ENCODE measurements around the gene PHLDB1. TPM values are rescaled to one million over a fixed set of nuclear protein-coding genes. Genes with fewer than 3 reads are reported as not detected.

The PHLDB1 gene
- total and polyA plus RNA-seq, 3 experiments from 2014 or later = 0.82 to 2.4 (median 1.9) TPM

DNA sequence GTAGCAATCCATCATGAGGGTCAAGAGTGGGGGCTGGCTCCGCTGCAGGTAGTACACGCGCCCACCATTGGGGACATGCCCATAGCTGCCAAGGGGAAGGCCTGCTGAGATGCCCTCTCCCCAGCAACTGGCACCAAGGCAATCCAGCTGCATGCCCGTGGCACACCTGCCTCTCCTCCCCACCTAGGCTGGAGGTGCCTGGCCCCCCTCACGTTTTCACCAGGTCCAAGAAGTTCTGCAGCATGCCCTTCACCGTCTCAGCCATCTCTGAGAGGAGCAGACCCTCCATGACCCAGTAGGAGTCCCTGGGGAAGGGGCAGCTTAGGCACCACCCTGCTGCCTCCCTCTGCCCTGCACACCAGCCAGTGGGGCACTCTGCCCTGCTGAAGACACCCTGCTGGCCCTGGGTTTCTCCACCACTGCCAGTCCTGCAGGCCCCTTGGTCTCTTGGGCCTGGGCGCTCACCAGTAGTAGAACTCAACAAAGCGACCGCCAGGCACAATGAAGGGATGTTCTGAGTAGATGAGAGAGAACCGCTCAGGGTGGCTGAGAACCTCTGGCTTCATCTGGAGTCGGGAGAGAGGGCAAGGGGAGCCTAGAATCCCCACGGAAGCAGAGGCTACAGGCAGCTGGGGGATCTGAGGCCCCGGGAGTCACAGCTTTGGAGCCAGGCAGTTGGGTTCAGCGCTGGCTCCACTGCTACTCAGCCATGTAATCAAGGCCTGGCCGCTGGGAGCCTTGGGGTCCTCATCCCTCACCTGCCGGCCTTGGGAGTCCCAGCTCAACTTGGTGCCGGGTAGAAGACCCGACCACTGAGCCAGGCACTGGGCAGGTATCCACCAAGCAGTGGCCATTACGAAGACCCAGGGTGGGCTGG is 54.2 kb downstream of the PHLDB1 start:
- H3K4me3 ChIP-seq (ENCODE audit: low read length) = no peak overlapping the region
- no peak overlapping the region for H3K4me3 Mint-ChIP-seq
- H3K4me1 ChIP-seq (ENCODE audit: insufficient read depth, low read length) = peaks cover 7% of the 10 kb centered on the region
- no peak overlapping the region for H3K27ac Mint-ChIP-seq
- peaks cover 5% of the 10 kb centered on the region for H3K27me3 ChIP-seq (ENCODE audit: insufficient read depth, low read length, poor library complexity, severe bottlenecking)
- H3K27ac ChIP-seq (ENCODE audit: low read depth, low read length) = no peak overlapping the region
- no peak for DNase-seq
- peaks cover 0 to 12% (median 5%) of the 10 kb centered on the region in 3 donors for H3K4me1 Mint-ChIP-seq
- H3K27me3 Mint-ChIP-seq = peaks cover 0 to 5% of the 10 kb centered on the region in 2 donors
- no peaks in the 10 kb centered on the region for H3K9me3 Mint-ChIP-seq
- no peaks in the 10 kb centered on the region for H3K9me3 ChIP-seq (ENCODE audit: low read length)
- no peaks in the 10 kb centered on the region for H3K36me3 Mint-ChIP-seq
- POLR2A ChIA-PET = no interaction called here
- CTCF ChIA-PET = interaction anchor here (1.2 to 1.5 kb wide), 2 partner anchors 28 to 130 kb away, joined by 3 to 4 read pairs; no protein-coding TSS in a partner anchor
- H3K36me3 ChIP-seq (ENCODE audit: insufficient read depth, low read length) = no peaks in the 10 kb centered on the region

DNA sequence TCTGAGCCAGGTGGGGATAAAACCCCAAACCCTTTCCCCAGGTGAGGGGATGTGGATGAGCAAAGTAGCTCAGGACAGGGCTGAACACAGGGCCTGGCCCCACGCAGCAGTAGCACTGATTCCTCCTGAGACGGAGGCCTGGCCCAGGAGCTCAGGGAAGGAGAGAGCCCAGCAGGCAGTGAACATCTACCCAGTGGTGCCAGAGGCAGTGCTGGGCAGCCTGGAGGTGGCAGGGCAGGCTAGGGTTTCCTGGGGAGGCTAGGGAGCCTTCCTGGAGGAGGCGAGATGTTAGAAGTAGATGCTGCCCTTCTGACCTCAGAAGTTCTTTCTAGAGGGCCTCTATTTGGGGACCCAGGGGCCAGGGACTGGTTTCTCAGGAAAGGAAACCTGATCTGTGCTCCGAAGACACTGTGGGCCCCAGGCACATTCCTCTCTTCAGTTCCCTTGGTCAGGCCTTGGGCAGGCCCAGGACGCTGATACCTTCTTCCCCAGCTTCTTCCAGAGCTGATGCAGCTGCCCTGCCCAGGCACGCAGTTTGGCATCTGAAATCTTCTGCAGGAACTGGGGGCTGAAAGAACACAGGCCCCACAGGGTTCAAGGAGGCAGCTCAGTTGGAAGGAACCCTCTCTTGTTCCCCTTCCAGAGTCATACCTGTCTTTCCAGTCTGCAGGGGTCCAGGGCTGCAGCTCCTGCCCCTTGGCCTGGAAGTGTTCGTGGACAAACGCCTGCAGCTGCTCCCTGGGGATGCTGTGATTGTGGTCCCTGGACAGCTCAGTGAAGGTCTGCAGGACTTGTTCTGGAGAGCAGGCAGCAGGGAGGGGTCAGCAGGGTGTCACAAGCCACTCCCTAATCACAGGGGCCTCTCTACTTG is 55.2 kb downstream of the PHLDB1 start:
- Histone ChIP-seq H3K36me3 (ENCODE audit: insufficient read depth, low read length) (no peaks in the 10 kb centered on the region), H3K9me3 (ENCODE audit: low read length) (no peaks in the 10 kb centered on the region), H3K4me1 (ENCODE audit: insufficient read depth, low read length) (peaks cover 7% of the 10 kb centered on the region), H3K4me3 (ENCODE audit: low read length) (no peak overlapping the region), H3K27ac (ENCODE audit: low read depth, low read length) (no peak overlapping the region), H3K27me3 (ENCODE audit: insufficient read depth, low read length, poor library complexity, severe bottlenecking) (peaks cover 5% of the 10 kb centered on the region)
- Mint-ChIP-seq H3K36me3 (no peaks in the 10 kb centered on the region), H3K4me3 (no peak overlapping the region), H3K27ac (no peak overlapping the region), H3K9me3 (no peaks in the 10 kb centered on the region), H3K27me3 (peaks cover 0 to 5% of the 10 kb centered on the region in 2 donors), H3K4me1 (peaks cover 0 to 12% (median 5%) of the 10 kb centered on the region in 3 donors)
- DNase-seq = no peak
- ChIA-PET POLR2A (no interaction called here), CTCF (interaction anchor here (1.2 kb wide), 1 partner anchor 27 kb away, joined by 3 read pairs; no protein-coding TSS in a partner anchor)

DNA sequence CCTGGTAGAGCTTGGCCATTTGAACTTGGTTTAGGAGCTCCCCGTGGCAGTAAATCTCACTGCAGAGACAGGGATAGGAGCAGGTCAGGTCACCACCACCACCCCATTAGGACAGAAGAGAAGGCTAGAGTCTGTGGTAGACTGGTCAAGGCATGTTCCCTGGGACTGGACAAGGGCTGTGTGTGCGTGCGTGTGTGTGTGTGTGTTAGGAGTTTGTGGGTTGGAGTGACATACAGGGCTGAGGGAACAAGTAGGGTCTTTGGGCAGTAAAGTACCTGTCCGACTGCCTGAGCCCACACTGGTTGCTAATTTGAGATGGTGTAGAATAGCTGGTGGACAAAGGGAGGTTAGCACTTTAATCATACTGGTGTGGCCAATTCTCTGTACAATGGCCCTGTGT is 56.0 kb downstream of the PHLDB1 start:
- H3K9me3 ChIP-seq (ENCODE audit: low read length) = no peaks in the 10 kb centered on the region
- POLR2A ChIA-PET = no interaction called here
- no peak for DNase-seq

DNA sequence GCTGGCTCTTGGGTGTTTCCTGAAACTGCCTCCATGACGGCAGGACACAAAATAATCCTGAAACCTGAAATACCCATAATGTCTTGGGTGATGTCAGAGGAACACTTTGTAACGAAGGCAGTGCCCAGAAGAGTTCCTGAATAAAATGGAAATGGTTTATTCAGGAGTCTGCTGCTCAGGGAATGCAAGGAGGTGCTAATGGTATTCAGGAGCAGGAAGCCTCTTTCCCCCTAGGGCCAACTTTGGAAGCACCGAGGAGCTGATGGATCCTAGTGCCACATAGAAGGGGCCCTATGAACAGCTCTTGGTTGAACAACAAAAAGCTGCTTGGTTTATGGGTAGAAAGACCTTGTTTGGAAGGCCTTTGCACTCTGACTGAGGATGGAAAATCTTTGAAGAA is 56.5 kb downstream of the PHLDB1 start:
- H3K4me1 ChIP-seq (ENCODE audit: insufficient read depth, low read length) = peaks cover 7% of the 10 kb centered on the region
- H3K27me3 Mint-ChIP-seq = peaks cover 3 to 10% of the 10 kb centered on the region in 2 donors
- H3K9me3 Mint-ChIP-seq = peaks cover 0 to 3% (median 0%) of the 10 kb centered on the region in 5 donors
- H3K36me3 ChIP-seq (ENCODE audit: insufficient read depth, low read length) = no peaks in the 10 kb centered on the region
- no peak overlapping the region for H3K27ac Mint-ChIP-seq
- H3K27ac ChIP-seq (ENCODE audit: low read depth, low read length) = no peak overlapping the region
- H3K4me1 Mint-ChIP-seq = peaks cover 0 to 12% (median 5%) of the 10 kb centered on the region in 3 donors
- DNase-seq = no peak
- H3K4me3 ChIP-seq (ENCODE audit: low read length) = no peak overlapping the region
- H3K27me3 ChIP-seq (ENCODE audit: insufficient read depth, low read length, poor library complexity, severe bottlenecking) = peaks cover 5% of the 10 kb centered on the region
- no peak overlapping the region for H3K4me3 Mint-ChIP-seq
- CTCF ChIA-PET = no interaction called here
- no peaks in the 10 kb centered on the region for H3K9me3 ChIP-seq (ENCODE audit: low read length)
- POLR2A ChIA-PET = no interaction called here
- H3K36me3 Mint-ChIP-seq = no peaks in the 10 kb centered on the region

More for the DNA sequence above, 56.0 kb downstream of the PHLDB1 start:
- Mint-ChIP-seq H3K36me3 (no peaks in the 10 kb centered on the region), H3K4me3 (no peak overlapping the region), H3K9me3 (peaks cover 0 to 3% (median 0%) of the 10 kb centered on the region in 5 donors), H3K27me3 (peaks cover 3 to 8% of the 10 kb centered on the region in 2 donors), H3K27ac (no peak overlapping the region), H3K4me1 (peaks cover 0 to 12% (median 5%) of the 10 kb centered on the region in 3 donors)
- H3K4me3 ChIP-seq (ENCODE audit: low read length) = no peak overlapping the region
- CTCF ChIA-PET = no interaction called here
- H3K4me1 ChIP-seq (ENCODE audit: insufficient read depth, low read length) = peaks cover 7% of the 10 kb centered on the region
- H3K36me3 ChIP-seq (ENCODE audit: insufficient read depth, low read length) = no peaks in the 10 kb centered on the region
- H3K27ac ChIP-seq (ENCODE audit: low read depth, low read length) = no peak overlapping the region
- peaks cover 5% of the 10 kb centered on the region for H3K27me3 ChIP-seq (ENCODE audit: insufficient read depth, low read length, poor library complexity, severe bottlenecking)

DNA sequence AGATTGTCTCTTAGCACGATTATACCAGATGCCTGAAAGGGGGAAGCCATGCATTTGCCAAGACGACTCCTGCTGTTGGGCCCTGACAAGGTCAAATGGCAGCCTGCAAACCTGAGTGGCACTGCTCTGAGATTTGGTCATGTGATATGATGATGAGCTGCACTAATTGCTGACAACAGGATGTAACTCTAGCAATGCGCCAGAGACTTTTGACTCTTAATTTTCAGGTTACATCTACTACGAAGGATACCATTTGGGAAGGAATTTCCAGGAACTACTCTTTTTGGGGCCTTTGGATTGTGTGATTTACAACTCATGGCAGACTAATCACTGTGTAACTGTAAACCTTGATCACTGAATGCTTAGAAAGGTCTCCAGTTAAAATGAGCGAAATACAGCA is 59.0 kb downstream of the PHLDB1 start:
- no peak overlapping the region for H3K4me3 ChIP-seq (ENCODE audit: low read length)
- no peak overlapping the region for H3K27ac ChIP-seq (ENCODE audit: low read depth, low read length)
- H3K9me3 Mint-ChIP-seq = peaks cover 2 to 3% (median 2%) of the 10 kb centered on the region in 5 donors
- DNase-seq = no peak
- no peaks in the 10 kb centered on the region for H3K4me1 ChIP-seq (ENCODE audit: insufficient read depth, low read length)
- H3K4me3 Mint-ChIP-seq = no peak overlapping the region
- no peaks in the 10 kb centered on the region for H3K9me3 ChIP-seq (ENCODE audit: low read length)
- H3K36me3 Mint-ChIP-seq = peaks cover 0 to 2% (median 0%) of the 10 kb centered on the region in 3 donors
- ChIA-PET POLR2A (interaction anchor here (0.6 kb wide), 1 partner anchor 471 kb away, joined by 3 read pairs; no protein-coding TSS in a partner anchor), CTCF (interaction anchor here (2.3 kb wide), 1 partner anchor 23 kb away, joined by 8 read pairs; no protein-coding TSS in a partner anchor)
- H3K4me1 Mint-ChIP-seq = peaks cover 0 to 5% (median 0%) of the 10 kb centered on the region in 3 donors
- H3K27ac Mint-ChIP-seq = no peak overlapping the region
- H3K27me3 ChIP-seq (ENCODE audit: insufficient read depth, low read length, poor library complexity, severe bottlenecking) = no peaks in the 10 kb centered on the region
- H3K27me3 Mint-ChIP-seq = peaks cover 10 to 18% of the 10 kb centered on the region in 2 donors
- H3K36me3 ChIP-seq (ENCODE audit: insufficient read depth, low read length) = no peaks in the 10 kb centered on the region

DNA sequence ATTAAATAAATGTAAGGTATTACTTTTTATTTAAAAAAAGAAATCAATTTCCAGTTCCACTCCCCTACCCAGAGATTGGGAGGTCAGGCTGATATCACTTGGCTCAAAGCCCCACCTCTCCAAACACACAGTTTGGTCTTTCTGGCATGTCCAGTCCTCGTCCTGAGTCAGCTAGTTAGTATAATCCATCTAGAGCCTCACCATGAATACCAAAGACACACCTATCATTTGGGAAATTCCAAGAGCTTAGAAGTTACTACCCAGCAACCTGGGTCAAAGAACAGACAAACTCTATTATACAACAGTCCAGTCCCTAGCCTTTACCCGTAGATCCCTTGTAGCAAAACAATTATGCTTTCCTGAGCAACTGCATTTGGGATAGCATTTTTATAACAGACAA is 62.6 kb downstream of the PHLDB1 start:
- peaks cover 3 to 10% (median 6%) of the 10 kb centered on the region in 5 donors for H3K9me3 Mint-ChIP-seq
- H3K27me3 Mint-ChIP-seq = peaks cover 5 to 30% of the 10 kb centered on the region in 2 donors
- H3K36me3 Mint-ChIP-seq = peaks cover 0 to 7% (median 0%) of the 10 kb centered on the region in 3 donors
- no peak for DNase-seq
- Histone ChIP-seq H3K27me3 (ENCODE audit: insufficient read depth, low read length, poor library complexity, severe bottlenecking) (no peaks in the 10 kb centered on the region), H3K27ac (ENCODE audit: low read depth, low read length) (no peak overlapping the region), H3K4me1 (ENCODE audit: insufficient read depth, low read length) (no peaks in the 10 kb centered on the region), H3K36me3 (ENCODE audit: insufficient read depth, low read length) (no peaks in the 10 kb centered on the region), H3K9me3 (ENCODE audit: low read length) (no peaks in the 10 kb centered on the region), H3K4me3 (ENCODE audit: low read length) (no peak overlapping the region)
- H3K4me3 Mint-ChIP-seq = no peak overlapping the region
- no peak overlapping the region for H3K27ac Mint-ChIP-seq
- POLR2A ChIA-PET = interaction anchor here (0.7 kb wide), 1 partner anchor 270 kb away, joined by 3 read pairs; no protein-coding TSS in a partner anchor
- H3K4me1 Mint-ChIP-seq = peaks cover 0 to 5% (median 0%) of the 10 kb centered on the region in 3 donors
- CTCF ChIA-PET = interaction anchor here (1.0 to 1.5 kb wide), 2 partner anchors 11 to 13 kb away, joined by 3 to 6 read pairs; no protein-coding TSS in a partner anchor

DNA sequence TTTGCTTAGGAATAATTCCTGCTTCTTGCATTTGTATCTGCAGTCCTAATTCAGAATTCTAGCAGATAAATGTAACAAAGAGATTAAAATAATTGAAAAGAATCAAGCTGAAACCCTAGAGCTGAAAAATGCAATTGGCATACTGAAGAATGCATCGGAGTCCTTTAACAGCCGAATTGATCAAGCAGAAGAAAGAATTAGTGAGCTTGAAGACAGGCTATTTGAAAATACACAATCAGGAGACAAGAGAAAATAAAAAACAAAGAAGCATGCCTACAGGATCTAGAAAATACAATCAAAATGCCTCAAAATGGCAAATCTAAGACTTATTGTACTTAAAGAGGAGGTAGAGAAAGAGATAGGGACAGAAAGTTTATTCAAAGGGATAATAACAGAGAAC is 63.8 kb downstream of the PHLDB1 start:
- Mint-ChIP-seq H3K4me1 (peaks cover 0 to 3% (median 0%) of the 10 kb centered on the region in 3 donors), H3K27ac (no peak overlapping the region)
- H3K4me1 ChIP-seq (ENCODE audit: insufficient read depth, low read length) = no peaks in the 10 kb centered on the region

More for the DNA sequence above, 63.8 kb downstream of the PHLDB1 start:
- DNase-seq = no peak
- H3K4me3 ChIP-seq (ENCODE audit: low read length) = no peak overlapping the region
- Mint-ChIP-seq H3K27me3 (peaks cover 5 to 30% of the 10 kb centered on the region in 2 donors), H3K9me3 (peaks cover 3 to 10% (median 6%) of the 10 kb centered on the region in 5 donors), H3K4me3 (no peak overlapping the region), H3K36me3 (peaks cover 0 to 7% (median 0%) of the 10 kb centered on the region in 3 donors)
- H3K36me3 ChIP-seq (ENCODE audit: insufficient read depth, low read length) = no peaks in the 10 kb centered on the region
- CTCF ChIA-PET = interaction anchor here (1.5 kb wide), 1 partner anchor 18 kb away, joined by 3 read pairs; no protein-coding TSS in a partner anchor
- H3K9me3 ChIP-seq (ENCODE audit: low read length) = no peaks in the 10 kb centered on the region
- POLR2A ChIA-PET = no interaction called here
- no peak overlapping the region for H3K27ac ChIP-seq (ENCODE audit: low read depth, low read length)
- H3K27me3 ChIP-seq (ENCODE audit: insufficient read depth, low read length, poor library complexity, severe bottlenecking) = no peaks in the 10 kb centered on the region
